HG03095 (cell line): Measurements from ENCODE around the gene PKHD1.

Source experiments
- ATAC-seq: cut with Tn5 transposase; IDR thresholded peaks from one replicate; pipeline ENCODE4 v1.9.1; 2021; ENCODE audit warnings: moderate library complexity; ENCODE audit not compliant: unreplicated experiment

Gene PKHD1

DNA sequence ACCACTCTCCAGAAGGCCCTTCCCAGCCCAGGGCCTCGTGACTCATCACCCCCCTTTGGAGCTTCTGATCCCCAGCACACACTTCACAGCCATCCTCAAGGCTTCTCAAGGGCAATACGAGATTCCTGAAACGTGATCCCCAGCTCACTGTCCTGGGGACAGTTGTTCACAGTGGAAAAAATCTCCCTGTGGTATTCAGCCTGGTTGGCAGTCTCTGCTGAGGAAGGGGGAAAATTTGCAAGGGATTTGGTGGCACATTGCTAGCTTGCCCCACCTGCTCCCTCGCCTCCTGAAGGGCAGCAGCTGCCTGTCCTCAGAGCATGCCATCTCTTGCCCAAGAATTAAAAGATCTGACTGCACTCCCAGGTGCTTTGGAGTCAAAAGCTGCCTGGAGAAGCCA is 20.7 kb upstream of the PKHD1 start:
- ATAC-seq: no peak

DNA sequence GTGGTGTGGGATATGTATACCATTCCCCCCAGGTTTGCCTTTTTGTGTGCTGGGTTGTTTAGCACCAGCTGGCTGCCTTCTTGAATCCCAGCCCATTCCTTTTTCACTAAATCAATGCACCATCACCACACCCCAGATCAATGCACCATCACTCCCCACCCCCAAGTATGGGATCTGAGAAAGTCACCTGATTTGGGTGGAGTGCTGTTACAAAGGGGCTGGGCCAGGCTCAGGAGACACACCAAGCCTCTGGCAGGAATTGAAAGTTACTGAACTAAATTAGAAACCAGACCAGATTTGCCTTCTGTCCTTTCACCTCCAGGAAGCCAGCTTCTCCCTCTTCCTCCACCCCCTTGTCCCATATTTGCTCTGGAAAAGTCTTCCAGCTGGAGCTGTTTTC is 19.6 kb upstream of the PKHD1 start:
- ATAC-seq: no peak

DNA sequence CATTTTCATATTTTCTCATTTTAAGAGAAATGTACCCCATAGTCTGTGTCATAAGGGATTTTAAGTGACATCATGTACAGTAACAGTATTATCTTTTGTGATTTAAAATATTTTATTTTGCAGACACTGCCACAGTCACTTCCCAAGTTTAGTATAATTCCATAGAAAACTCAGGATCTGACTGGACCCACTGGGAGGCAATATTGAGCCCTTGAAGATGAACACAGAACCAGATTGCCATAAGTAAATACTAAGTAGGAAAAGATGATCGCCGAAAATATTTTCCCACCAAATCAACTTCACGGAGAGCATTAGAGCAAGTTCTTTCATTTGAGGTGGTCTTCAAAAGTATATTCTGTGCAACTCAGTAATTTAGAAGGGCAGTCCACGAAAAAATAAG is 17.6 kb upstream of the PKHD1 start:
- ATAC-seq: no peak

DNA sequence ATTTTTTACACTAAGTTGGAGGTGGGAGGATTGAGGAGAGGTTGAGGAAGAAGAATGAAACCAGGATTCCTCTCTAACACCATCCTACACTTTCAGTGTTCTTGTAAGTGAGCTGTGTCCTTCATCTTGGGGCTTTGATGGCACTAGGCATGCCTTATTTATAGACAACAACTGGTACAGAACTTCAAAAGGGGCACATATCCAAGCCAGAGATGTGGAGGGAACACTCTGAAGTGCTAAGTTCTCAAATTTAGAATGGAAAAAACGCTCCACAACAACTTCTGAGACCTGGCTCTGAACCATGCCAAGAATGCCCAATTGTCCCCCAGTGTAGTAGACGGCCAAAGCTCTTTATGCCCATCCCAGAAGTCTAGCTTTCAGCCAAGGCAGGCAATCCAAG is 16.2 kb upstream of the PKHD1 start:
- no peak for ATAC-seq

DNA sequence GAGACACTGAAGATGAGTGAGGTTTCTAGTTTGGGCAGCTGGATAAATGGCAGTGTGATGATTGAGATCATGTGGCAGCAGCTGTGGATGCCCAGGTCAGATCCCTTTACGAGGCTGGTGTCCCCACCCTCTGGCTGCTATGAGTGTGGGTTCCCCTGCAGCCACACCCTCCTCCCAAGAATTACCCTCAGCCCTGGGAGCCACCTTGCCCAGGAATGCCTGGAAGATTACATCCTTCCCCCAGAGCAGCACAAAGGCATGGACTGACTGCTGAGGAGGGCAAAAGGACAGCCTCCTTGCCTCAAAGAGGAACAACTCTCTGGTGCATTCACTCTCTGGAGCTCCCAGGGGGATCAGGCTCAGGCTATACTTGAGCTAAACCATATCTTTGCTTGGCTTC is 15.0 kb upstream of the PKHD1 start:
- no peak for ATAC-seq

DNA sequence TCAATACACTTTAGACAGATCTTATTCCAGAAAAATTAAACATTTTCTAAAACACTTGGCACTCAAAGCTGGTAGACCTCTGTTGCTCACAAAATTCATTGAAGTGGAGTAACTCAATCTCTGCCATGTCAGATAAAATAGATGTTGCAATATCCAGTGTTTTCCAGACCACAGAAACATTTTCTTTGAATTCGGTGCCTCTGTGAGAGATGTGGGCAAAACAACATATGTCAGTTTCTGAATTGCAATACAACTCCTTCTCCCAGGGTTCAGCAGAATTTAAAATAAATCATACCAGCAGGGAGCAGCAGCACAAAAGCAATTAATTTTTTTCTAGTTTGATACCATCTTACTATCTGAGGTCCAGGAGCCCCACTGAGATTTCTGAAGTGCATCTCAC is 11.3 kb upstream of the PKHD1 start:
- ATAC-seq: no peak

DNA sequence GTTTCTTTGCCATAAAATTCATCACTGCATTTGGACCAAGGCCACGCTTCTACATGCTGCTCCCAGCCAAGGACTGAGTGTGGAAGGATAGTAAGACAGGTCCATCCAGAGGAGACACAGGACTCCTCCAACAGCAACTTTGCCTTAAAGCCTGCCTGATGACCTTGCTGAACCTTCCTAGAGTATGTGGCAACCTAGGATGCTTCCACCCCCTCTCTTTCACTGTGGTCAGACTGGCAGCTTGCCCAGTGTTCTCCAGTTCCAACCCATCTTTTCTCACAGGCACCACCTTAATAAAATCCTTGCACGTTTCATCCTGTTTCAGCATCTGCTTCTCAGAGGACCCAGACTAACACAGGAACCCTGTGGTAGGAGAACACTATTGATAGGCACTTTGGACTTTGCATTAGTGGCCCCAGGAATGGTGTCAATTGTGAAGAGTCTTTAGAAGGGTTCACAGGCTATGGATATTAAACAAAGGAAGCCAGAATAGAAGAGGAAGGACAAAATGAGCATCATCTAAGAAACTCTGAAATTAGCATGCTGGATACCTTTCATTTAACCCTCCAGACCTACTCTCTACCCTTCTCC is 2.4 kb upstream of the PKHD1 start:
- no peak for ATAC-seq

DNA sequence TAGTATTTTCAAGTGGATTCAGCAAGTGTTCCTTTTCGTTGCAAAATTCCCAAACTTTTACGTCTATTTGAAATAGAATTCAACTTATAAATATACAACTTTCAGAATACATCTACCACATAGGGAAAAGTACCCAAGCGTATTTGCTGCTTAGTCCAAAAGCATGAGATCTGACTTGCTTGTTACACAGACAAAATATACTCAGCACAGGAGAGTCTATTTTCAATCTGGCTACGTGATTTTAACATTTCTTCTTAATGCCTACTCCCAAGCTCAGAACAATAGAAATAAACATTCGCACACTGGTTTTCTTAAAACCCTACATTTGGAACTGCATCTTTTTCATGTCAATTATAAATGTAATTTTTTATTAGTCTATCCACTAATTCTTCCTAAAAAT is 672 bp downstream of the PKHD1 start:
- no peak for ATAC-seq

DNA sequence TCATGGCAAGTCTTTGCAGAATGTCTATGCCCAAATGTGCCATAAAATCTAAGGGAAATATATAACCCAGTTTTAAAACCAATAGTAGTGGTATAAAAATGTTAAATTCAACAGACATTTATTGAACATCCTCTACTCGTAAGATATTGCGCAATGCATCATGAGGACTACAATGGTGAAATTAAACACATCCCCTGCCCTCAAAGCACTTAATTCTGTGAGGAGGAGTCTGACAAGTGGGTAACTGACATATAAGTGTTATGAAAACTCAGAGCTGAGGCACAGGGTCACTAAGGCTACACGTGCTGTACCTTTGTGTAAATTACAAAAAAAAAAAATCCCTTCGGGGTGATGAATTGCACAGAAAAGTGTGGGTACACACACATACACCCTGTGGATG is 6.2 kb downstream of the PKHD1 start:
- ATAC-seq: no peak

DNA sequence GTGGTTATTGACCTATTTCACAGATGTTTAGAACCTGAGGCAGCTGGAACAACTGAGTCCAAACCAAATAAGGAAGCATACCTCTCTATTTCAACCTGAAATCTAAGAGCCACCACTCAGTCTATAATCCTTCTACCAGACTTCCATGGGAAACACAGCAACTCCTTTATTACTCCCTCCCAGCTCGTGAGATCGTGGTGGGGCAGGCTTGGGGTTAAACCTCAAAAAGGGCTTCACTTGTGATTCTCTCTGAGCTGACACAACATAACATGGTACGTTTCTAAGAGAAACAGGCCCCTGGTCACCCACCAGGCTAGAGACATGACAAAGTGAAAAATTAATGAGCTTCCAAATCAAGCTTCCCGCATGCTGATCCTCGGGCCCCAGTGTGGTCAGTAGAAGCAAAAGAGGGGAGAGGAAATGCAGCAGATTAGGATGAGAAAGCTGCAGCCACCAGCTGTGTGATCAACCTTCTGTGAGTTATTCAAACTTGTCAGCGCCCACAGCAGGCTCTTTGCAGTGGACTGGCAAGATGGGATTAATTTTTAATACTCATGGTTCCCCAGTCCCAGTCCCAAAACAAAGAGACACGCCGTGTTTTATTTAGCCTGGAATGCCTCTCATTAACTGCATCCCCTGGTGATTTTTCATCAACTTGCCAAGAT is 9.3 kb downstream of the PKHD1 start:
- no peak for ATAC-seq

DNA sequence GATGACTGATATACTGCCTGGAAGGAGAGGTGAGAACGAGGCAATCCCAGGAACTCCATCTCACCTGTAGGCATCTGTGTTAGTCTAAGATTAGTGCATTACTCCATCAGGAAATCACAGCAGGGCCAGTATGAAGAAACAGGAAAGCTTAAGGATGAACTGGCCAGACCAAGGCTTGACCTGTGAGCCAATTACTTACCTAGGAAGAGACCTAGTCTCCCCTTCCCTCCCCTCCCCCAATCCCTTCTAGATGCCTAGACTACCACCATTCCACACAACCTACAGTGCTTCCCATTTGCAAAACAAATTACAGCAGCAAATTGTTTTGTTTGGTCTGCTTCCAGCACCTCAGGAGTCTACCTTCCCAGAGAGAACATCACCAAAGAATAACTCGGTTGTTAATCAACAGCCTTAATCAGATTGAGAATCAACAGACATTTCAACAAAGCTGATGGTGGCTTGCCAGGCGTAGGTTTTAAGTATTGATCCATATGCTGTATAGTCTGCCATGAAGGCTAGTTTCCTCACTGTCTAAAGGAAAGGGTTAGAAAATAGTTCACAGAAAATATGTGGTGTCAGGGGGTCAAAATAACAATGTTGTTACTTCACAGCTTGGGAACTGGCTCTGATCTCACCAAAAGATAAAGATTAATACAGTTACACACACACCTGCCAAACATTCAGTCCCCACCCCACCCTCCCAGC is 10.1 kb downstream of the PKHD1 start:
- ATAC-seq: no peak

DNA sequence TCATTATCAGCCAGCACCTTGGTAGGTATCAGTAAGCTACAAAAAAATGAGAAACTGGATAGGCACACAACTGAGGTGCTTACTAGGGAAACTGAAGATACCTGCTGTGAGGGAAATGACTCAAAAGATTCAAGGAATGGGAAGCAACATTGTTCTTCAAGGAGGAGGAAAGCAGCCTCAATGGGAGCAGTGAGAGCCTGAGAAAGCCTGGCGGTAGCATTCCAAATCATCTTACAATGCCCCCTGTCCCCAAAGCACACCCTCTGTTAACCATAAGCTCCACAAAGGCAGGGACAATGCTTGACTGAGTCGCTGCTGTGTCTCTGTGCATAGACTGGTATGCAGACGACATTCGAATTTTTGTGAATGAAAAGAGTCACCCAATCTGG is 10.6 kb downstream of the PKHD1 start:
- no peak for ATAC-seq

DNA sequence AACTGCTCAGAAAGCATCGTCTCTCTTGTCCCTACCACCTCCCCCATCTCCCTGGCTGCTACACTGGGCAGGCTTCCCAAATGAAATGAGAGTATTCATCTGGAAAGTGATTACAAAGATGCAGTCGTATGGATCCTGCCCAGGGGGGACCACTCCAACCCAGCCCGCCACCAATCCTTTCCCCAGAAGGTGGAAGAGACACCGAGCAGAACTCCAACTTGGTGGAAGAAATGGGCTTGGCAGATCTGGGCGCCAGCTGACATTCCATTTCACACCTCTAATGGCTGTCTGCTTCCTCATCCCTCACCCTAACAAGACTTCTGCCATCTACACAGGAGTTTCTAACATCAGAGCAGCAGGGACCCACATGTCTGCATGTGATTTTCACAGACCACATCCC is 12.7 kb downstream of the PKHD1 start:
- no peak for ATAC-seq

DNA sequence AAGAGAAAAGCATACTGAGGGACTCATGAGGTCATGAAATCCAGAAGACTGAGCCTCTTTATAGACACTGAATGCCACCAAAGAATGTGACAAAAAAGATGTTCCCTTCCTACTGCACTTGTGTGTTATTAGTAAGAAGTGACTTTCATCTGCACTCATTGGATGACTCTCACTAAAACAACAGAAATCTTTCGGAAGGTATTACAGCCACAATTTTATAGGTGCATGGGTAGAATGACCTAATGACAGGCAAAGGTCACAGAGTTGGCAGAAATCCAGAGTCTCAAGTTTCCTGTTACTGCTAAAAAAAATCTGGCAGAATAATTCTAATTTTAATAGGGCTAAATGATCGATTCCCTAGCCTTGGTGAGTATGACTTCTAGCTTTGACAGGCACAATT is 13.3 kb downstream of the PKHD1 start:
- ATAC-seq: no peak

DNA sequence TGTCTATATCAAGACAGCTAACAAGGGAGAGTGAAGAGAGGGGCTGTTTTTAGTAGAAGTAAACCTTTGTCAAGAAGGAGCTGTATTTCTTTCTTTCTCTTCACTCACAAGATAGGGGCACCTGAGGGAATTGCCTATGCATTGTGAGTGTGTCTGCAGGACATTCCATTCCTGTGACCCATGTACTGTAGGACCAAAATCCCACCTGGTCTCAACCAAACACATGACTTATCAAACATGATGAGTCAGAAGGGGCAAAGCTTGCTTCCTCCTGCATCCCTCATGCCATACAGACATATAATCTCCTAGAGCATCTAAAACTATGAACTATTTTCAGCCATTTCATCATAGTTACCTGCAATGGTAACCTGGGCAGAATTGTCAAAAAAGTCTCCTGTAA is 21.8 kb downstream of the PKHD1 start:
- no peak for ATAC-seq

DNA sequence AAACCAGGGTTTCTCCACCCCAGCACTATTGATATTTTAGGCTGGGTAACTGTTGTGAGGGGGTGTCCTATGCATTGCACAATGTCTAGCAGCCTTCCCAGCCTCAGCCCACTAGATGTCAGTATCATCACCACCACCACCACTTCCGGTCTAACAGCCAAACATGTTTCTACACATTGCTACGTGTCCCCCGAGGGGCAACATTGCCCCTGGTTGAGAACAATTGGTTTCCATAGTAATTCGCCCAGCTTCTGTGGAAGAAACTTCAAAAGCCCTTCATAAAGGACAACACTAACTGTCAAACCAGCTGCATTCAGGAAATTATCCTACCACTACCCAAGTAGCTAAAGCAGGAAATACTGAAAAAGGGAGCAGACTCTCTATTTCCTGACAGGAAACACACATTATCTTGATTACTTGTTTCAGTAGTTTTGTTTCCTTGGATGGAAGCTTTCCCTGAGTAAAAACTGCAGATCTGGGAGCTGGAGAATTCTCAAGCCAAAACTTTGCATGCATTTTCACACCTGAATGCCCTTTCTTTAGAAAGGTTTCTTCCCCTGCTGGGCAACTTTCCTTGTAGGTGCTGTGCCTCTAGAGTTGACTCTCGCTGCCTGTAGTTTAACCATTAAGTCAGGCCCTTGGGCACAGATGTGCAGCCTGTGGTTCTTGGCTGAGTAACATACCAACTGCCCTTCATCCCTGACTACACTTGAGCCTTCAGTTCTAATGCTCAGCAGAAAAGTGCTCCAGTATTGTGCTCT is 23.6 kb downstream of the PKHD1 start:
- ATAC-seq: peak; percentile 99

DNA sequence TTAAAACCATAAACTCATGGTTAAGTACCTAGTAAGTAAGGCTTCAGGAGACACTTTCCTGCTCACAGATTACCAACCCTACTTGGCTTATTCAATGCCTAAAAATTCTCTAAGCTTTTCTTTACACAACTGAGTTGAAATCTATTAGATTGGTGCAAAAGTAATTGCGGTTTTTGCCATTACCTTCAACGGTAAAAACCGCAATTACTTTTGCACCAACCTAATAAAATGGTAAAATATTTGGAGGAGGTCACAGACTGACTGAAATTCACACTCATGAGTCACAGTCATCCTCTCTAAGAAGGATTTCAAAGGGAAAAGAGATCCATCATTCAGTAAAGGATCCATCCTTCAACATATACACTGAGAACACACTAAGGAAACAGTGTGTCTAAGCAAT is 25.9 kb downstream of the PKHD1 start:
- ATAC-seq: no peak

DNA sequence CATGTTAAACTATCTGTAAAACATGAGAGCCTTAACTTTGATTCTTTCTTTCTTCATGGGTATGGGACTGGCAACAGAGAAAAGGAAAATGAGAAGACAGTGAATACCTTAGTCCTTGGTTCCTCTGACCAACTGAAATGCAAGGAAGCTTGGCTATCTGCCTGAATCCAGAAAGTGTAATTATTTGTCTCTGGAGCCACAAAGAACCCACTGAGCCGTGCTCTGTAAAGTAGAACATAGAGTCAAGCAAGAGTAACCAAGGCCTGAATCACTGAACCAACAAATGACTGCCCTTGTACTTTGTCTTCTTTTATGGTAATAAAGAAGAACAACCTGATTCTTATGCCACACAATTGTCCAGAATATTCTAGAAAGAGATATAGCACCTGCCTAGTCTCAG is 27.6 kb downstream of the PKHD1 start:
- no peak for ATAC-seq

DNA sequence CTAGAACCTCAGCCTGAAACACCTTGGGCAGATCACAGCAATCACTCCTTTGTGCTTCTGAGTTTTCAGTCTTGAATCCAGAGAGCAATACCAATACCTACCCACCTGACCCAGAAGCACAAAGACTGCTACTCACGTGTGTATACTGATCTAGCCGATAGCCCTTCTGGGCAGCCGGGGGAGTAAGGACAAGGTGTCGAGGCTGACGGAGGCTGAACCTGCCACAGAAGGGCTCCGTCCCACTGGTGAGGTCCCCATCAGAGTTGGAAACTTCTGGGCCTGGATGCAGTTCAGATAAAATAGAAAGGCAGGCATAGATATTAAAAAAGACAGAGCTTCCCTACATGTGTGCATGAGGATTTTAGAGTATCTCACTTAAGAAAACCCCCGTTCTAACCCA is 32.0 kb downstream of the PKHD1 start:
- no peak for ATAC-seq

DNA sequence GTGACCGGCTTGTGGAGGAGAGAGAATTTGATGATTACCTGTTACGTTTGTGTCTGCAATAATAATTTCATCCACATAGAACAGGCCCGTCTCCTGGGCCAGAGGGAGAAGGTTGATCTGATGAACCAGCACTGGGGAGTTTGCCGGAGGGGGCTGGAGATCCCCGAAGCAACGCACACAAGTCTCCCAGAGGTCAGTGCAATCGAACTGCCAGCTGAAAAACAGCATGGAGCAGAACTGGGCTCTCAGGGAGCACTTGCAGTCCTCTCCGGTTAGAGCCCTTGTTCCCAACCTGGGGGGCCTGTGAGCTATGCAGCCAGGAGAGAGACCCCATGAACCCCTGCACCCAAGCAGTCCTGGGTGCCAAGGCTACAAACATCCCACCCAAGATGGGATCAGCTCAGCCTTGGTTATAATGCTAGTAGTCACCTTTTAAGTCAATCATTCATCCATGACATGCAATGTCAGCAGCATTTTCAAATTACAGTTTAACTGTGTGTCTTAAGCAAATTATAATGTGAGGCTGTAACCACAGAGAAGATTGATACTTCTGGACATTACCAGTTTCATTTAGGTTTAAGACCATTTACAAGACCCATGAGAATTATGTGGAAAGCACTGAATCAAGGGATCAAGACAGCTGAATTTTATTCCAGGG is 34.2 kb downstream of the PKHD1 start:
- ATAC-seq: no peak

DNA sequence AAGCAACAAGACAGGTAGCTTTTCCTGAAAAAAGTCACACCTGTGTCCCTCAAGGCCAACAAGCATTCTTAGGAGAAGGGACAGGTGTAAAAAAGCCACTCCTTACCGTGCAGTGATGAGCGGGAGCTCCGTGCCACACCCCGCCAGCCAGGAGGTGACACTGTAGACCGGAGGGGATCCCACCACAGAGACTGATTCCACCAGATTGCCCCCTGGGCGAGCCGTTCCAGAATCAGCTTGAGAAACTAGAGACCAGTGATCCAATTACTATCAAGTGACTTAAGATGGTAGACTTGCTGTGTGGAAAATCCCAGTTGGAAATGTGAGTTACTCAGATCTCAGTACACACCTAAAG is 37.4 kb downstream of the PKHD1 start:
- ATAC-seq: no peak
